Neural progenitor cell (in vitro differentiated cells): ENCODE results near the gene BBS7.

Experiments
- EZH2 ChIP-seq: fragments of 200-600 bp; sonication (generic); IDR thresholded peaks from 2 replicates; pipeline ENCODE4 v1.6.1; 2017; ENCODE audit warnings: antibody characterized with exemption, mild to moderate bottlenecking, moderate library complexity
- EZH2phosphoT487 ChIP-seq: fragments of 200-600 bp; sonication (generic); IDR thresholded peaks from 2 replicates; pipeline ENCODE4 v1.6.1; 2017; ENCODE audit warnings: antibody characterized with exemption
- TF ChIP-seq, protein P1 (sequence below): fragments of 200-600 bp; sonication (generic); IDR thresholded peaks from 2 replicates; pipeline ENCODE4 v1.5.1; 2017; ENCODE audit warnings: antibody characterized with exemption, mild to moderate bottlenecking

DNA sequence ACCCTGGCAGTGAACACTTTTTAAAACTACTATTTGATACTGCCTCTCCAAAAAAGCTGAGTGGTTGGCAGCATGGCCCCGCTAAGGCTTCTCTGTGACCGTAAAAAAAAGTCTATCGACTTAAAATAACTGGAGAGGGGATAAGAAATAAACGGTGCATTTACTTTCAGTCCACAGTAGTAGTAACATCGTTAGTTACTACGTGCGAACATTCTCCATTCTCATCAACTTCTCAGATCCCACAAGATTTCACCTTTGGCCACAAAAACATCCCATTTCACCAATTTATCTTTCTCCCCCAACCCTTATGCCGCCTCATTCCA lies 69.7 kb downstream of the BBS7 start:
- TF ChIP-seq EZH2phosphoT487 (no peak), EZH2 (no peak)
- TF ChIP-seq, protein P1, sequence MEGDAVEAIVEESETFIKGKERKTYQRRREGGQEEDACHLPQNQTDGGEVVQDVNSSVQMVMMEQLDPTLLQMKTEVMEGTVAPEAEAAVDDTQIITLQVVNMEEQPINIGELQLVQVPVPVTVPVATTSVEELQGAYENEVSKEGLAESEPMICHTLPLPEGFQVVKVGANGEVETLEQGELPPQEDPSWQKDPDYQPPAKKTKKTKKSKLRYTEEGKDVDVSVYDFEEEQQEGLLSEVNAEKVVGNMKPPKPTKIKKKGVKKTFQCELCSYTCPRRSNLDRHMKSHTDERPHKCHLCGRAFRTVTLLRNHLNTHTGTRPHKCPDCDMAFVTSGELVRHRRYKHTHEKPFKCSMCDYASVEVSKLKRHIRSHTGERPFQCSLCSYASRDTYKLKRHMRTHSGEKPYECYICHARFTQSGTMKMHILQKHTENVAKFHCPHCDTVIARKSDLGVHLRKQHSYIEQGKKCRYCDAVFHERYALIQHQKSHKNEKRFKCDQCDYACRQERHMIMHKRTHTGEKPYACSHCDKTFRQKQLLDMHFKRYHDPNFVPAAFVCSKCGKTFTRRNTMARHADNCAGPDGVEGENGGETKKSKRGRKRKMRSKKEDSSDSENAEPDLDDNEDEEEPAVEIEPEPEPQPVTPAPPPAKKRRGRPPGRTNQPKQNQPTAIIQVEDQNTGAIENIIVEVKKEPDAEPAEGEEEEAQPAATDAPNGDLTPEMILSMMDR, result no peak
